Esophagus squamous epithelium (tissue), 5 donors: ENCODE results near the gene SMIM7. TPM values are rescaled to one million over a fixed set of nuclear protein-coding genes. Genes with fewer than 3 reads are reported as not detected.
"Not testable (repeated sequence)": the region's sequence is repeated elsewhere in the genome, so short reads cannot be mapped to it uniquely, and the experiment has no call there.

Source experiments
- DNase-seq: peaks from one replicate; lab custom pipeline; 2025; lab: John Stamatoyannopoulos, UW
- H3K27ac ChIP-seq, 4 donors: fragments of 200-600 bp; sonication (generic); one replicate each; pipeline ENCODE4 v1.5.1; 2016 to 2019; ENCODE audit warnings: mild to moderate bottlenecking in 1 of 4
- H3K27me3 ChIP-seq, 4 donors: fragments of 200-600 bp; sonication (generic); 1 replicate in 3 of 4; 2 replicates in 1 of 4; pipeline versions ENCODE4 v1.5.1 to v1.6.0; 2017 to 2021; ENCODE audit warnings: antibody characterized with exemption in 1 of 4
- H3K36me3 ChIP-seq, 3 donors: fragments of 200-600 bp; sonication (generic); one replicate each; pipeline ENCODE4 v1.5.1; 2016 to 2019
- H3K4me1 ChIP-seq, 3 donors: fragments of 200-600 bp; sonication (generic); one replicate each; pipeline ENCODE4 v1.5.1; 2017 to 2019
- H3K4me3 ChIP-seq, 4 donors: fragments of 200-600 bp; sonication (generic); 1 replicate in 3 of 4; 2 replicates in 1 of 4; pipeline ENCODE4 v1.5.1; 2016 to 2019; ENCODE audit warnings: mild to moderate bottlenecking in 2 of 4, moderate library complexity in 1 of 4
- H3K9me3 ChIP-seq, 3 donors: fragments of 200-600 bp; sonication (generic); one replicate each; pipeline ENCODE4 v1.5.1; 2016 to 2019
- POLR2A ChIP-seq, 4 donors: fragments of 450-650 bp; IDR thresholded peaks; one replicate each; pipeline ENCODE4 v1.6.1; 2017; ENCODE audit warnings: antibody characterized with exemption in 4 of 4, mild to moderate bottlenecking in 4 of 4, moderate library complexity in 3 of 4
- WGBS, 2 donors: methylation state at CpG; one replicate each; pipeline ENCODE4 v1.1.5; 2018; 5-methylcytosine and 5-hydroxymethylcytosine counted together
- intact Hi-C: fragments of 100-400 bp; cut with DNase I; formaldehyde crosslinking; loops from one replicate; pipeline ENCODE4 v1.15.0; 2022
- total RNA-seq, 4 donors: library from RNA; depleted of rRNA; stranded (reverse); fragments of >200 nt; gene quantifications; one replicate each; pipeline ENCODE4 v1.1.0, GENCODE V29; 2016
- TF ChIP-seq, protein P1 (sequence below), 6 experiments: fragments of 450-650 bp in 4 of 6; fragments of 200-600 bp in 2 of 6; sonication (generic) in 2 of 6; IDR thresholded peaks; one replicate each; pipeline ENCODE4 v1.5.1; 2016 to 2019; ENCODE audit warnings: antibody characterized with exemption in 6 of 6, mild to moderate bottlenecking in 4 of 6, moderate library complexity in 4 of 6
- donor health status: DM: yes; HTN: yes; CAD: no.

The SMIM7 gene
- total RNA-seq, 4 donors from 2014 or later, result 54.0 to 89.5 (median 66.3) TPM

DNA sequence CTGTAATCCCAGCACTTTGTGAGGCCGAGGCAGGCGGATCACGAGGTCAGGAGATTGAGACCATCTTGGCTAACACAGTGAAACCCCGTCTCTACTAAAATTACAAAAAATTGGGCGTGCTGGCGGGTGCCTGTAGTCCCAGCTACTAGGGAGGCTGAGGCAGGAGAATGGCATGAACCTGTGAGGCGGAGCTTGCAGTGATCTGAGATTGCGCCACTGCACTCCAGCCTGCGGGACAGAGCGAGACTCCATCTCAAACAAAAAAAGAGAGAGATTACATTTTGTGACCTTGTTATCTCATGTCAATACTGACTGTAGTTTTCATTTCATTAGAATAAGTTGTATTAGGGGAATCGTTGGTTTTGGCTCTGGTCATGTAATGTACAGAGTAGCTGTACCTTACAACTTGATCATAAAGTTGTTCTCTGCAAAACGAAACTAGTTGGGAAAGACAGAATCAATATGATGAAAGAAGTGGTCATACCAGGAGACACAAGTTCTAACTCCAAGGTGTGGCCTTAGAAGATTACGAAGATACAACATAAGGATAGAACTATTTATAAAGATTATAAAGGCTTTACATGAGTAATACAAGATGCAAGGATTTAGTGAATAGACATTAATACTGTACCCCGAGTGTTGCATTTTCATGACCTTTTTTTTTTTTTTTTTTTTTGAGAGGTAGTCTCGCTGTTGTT is 16.3 kb upstream of the SMIM7 start:
- TF ChIP-seq, protein P1, sequence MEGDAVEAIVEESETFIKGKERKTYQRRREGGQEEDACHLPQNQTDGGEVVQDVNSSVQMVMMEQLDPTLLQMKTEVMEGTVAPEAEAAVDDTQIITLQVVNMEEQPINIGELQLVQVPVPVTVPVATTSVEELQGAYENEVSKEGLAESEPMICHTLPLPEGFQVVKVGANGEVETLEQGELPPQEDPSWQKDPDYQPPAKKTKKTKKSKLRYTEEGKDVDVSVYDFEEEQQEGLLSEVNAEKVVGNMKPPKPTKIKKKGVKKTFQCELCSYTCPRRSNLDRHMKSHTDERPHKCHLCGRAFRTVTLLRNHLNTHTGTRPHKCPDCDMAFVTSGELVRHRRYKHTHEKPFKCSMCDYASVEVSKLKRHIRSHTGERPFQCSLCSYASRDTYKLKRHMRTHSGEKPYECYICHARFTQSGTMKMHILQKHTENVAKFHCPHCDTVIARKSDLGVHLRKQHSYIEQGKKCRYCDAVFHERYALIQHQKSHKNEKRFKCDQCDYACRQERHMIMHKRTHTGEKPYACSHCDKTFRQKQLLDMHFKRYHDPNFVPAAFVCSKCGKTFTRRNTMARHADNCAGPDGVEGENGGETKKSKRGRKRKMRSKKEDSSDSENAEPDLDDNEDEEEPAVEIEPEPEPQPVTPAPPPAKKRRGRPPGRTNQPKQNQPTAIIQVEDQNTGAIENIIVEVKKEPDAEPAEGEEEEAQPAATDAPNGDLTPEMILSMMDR (IDR thresholded peaks at IDR 0.05), result no peak
- TF ChIP-seq POLR2A (IDR thresholded peaks at IDR 0.05), result no peak
- Histone ChIP-seq H3K27ac (peak overlapping the region in 3 of 4 donors; percentile 40 to 66 (median 65)), H3K9me3 (peaks cover 0 to 7% (median 4%) of the 10 kb centered on the region in 3 donors), H3K27me3 (no peaks in the 10 kb centered on the region), H3K4me3 (no peak overlapping the region), H3K4me1 (no peaks in the 10 kb centered on the region), H3K36me3 (peaks cover 0 to 15% (median 0%) of the 10 kb centered on the region in 3 donors)
- 79 to 82% methylated on average over 15 of the region's 15 CpGs for WGBS, 2 donors
- DNase-seq, result no peak
- intact Hi-C loops, result no loop called here

DNA sequence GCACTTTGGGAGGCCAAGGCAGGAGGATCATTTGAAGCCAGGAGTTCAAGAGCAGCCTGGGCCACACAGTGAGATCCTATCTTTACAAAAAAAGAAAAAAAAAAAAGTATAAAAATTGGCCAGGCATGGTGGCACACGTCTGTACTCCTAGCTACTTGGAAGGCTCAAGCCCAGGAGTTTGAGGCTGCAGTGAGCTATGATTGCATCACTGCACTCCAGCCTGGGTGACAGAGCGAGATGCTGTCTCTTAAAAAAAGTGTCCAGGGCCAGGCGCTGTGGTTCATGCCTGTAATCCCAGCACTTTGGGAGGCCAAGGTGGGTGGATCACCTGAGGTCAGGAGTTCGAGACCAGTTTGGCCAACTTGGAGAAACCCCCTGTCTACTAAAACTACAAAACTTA is 13.9 kb upstream of the SMIM7 start:
- H3K4me3 ChIP-seq, H3K9me3 ChIP-seq, H3K36me3 ChIP-seq, H3K27me3 ChIP-seq, H3K27ac ChIP-seq, DNase-seq, intact Hi-C loops, H3K4me1 ChIP-seq: not testable (repeated sequence)
- WGBS, 2 donors, result 81 to 82% methylated on average over 4 of the region's 4 CpGs

DNA sequence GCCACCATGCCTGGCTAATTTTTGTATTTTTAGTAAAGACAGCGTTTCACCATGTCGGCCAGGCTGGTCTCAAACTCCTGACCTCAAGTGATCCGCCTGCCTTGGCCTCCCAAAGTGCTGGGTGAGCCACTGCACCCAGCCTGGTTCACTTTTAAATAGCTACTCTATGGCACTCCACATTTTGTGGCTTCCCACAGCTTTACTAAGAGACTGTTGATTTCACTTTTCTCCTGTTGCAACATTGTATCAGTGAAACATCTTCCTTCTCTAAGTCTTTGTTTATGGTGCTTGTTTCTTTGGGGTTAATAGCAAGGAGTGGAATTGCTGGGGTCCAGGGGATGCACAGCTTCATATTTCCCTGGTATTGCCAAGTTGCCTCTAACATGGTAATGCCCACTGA is 13.3 kb upstream of the SMIM7 start:
- H3K27me3 ChIP-seq, result no peaks in the 10 kb centered on the region
- TF ChIP-seq POLR2A (IDR thresholded peaks at IDR 0.05), result no peak
- TF ChIP-seq, protein P1 (IDR thresholded peaks at IDR 0.05), result no peak
- no peak overlapping the region for H3K4me3 ChIP-seq
- no peak overlapping the region for H3K27ac ChIP-seq
- intact Hi-C loops, result no loop called here
- 88 to 94% methylated on average over 3 of the region's 3 CpGs for WGBS, 2 donors
- no peak for DNase-seq
- no peaks in the 10 kb centered on the region for H3K36me3 ChIP-seq
- no peaks in the 10 kb centered on the region for H3K4me1 ChIP-seq
- no peaks in the 10 kb centered on the region for H3K9me3 ChIP-seq

DNA sequence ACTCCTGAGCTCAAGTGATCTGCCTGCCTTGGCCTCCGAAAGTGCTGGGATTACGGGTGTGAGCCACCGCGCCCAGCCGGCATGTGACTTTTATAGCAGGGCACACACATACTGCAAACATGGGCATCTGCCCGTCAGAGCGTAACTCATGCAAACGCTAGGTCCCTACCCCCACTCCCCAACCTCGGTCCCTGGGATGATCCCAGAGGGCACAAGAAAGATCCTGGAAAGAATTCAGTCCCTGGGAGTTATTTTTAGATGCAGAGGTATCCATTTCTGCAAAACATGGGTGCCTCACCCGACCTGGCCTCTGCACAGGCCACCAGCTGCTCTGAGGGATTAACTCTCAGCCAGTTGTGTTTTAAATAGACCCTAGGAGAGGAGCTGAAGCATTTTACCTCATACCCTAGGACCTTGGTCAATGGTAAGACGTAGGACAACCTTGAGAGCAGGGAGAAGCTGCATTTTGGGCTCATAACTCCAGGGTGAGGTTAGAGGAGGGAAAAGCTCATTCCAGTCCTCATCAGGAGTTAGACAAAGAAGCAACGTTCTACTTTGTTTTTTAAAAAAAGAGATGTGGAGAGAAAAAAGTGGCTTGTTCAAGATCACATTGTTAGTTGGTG is 11.8 kb upstream of the SMIM7 start:
- Histone ChIP-seq H3K27me3 (no peaks in the 10 kb centered on the region), H3K4me1 (no peaks in the 10 kb centered on the region), H3K4me3 (no peak overlapping the region), H3K9me3 (no peaks in the 10 kb centered on the region), H3K27ac (no peak overlapping the region), H3K36me3 (no peaks in the 10 kb centered on the region)
- DNase-seq, result no peak
- intact Hi-C loops, result no loop called here
- WGBS, 2 donors, result 77 to 93% methylated on average over 1 to 11 of the region's 12 CpGs
- TF ChIP-seq, protein P1 (IDR thresholded peaks at IDR 0.05), result no peak
- no peak for TF ChIP-seq POLR2A (IDR thresholded peaks at IDR 0.05)

DNA sequence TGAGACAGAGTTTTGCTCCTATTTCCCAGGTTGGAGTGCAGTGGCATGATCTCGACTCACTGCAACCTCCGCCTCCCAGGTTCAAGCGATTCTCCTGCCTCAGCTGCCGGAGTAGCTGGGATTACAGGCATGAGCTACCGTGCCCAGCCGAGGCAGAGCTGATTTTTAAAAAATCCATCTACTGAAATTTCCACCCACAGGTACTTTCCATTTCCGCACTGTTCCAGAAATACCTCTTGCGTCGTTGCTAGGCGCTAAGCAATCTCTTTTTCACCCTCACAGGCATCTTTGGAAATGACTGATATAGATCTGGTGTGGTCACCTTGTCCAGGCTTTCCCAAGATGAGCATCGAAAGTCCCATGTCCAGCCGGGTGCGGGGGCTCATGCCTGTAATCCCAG is 10.3 kb upstream of the SMIM7 start:
- H3K27me3 ChIP-seq, result no peaks in the 10 kb centered on the region
- no peaks in the 10 kb centered on the region for H3K4me1 ChIP-seq
- no peak for DNase-seq
- no peak overlapping the region for H3K4me3 ChIP-seq
- no peak overlapping the region for H3K27ac ChIP-seq
- intact Hi-C loops, result no loop called here
- no peaks in the 10 kb centered on the region for H3K36me3 ChIP-seq
- TF ChIP-seq, protein P1 (IDR thresholded peaks at IDR 0.05), result no peak
- TF ChIP-seq POLR2A (IDR thresholded peaks at IDR 0.05), result no peak
- H3K9me3 ChIP-seq, result no peaks in the 10 kb centered on the region
- WGBS, 2 donors, result 97 to 98% methylated on average over 11 to 12 of the region's 13 CpGs

DNA sequence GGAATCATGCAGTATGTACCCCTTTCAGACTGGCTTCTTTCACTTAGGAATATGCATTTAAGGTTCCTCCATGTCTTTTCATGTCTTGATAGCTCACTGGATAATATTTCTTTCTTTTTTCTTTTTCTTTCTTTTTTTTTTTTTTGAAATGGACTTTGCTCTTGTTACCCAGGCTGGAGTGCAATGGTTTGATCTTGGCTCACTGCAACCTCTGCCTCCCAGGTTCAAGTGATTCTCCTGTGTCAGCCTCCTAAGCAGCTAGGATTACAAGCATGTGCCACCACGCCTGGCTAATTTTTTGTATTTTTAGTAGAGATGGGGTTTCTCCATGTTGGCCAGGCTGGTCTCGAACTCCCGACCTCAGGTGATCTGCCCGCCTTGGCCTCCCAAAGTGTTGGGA is 8.8 kb upstream of the SMIM7 start:
- WGBS, 2 donors, result 94 to 96% methylated on average over 4 of the region's 4 CpGs
- H3K27ac ChIP-seq, H3K36me3 ChIP-seq, H3K4me1 ChIP-seq, DNase-seq, H3K27me3 ChIP-seq, H3K9me3 ChIP-seq, H3K4me3 ChIP-seq, intact Hi-C loops: not testable (repeated sequence)
